NCI-H510A treated with DMSO at 0.1 percent for 48 hours (cell line): Measurements from ENCODE around the gene CELF1.

ENCODE experiments used
- DNase-seq: peaks from one replicate; lab custom pipeline; 2025; lab: John Stamatoyannopoulos, UW

CELF1 gene

GRCh38 chr11:47446833-47447232 lies 106.1 kb downstream of the CELF1 start:
- no peak for DNase-seq

- DNase-seq, result no peak
Observed at GRCh38 chr11:47445840-47446239, 107.1 kb downstream of the CELF1 start.

- DNase-seq, result no peak
Observed at GRCh38 chr11:47443817-47444216, 109.1 kb downstream of the CELF1 start.

GRCh38 chr11:47443028-47443700 lies 109.8 kb downstream of the CELF1 start:
- DNase-seq, result peak; percentile 7

- no peak for DNase-seq
Observed at GRCh38 chr11:47442514-47442913, 110.4 kb downstream of the CELF1 start.

- DNase-seq, result no peak
Observed at GRCh38 chr11:47441421-47441820, 111.5 kb downstream of the CELF1 start.

GRCh38 chr11:47440054-47440476 lies 112.9 kb downstream of the CELF1 start:
- DNase-seq, result no peak

- DNase-seq, result no peak
Observed at GRCh38 chr11:47438721-47439120, 114.2 kb downstream of the CELF1 start.

GRCh38 chr11:47437746-47438418 lies 115.0 kb downstream of the CELF1 start:
- no peak for DNase-seq

- no peak for DNase-seq
Observed at GRCh38 chr11:47437218-47437745, 115.7 kb downstream of the CELF1 start.

- DNase-seq, result no peak
Observed at GRCh38 chr11:47436726-47437125, 116.2 kb downstream of the CELF1 start.

GRCh38 chr11:47435687-47436086 lies 117.2 kb downstream of the CELF1 start:
- DNase-seq, result no peak

GRCh38 chr11:47434011-47434786 lies 118.7 kb downstream of the CELF1 start:
- no peak for DNase-seq

GRCh38 chr11:47433157-47433556 lies 119.8 kb downstream of the CELF1 start:
- no peak for DNase-seq

- DNase-seq, result no peak
Observed at GRCh38 chr11:47431356-47432083, 121.4 kb downstream of the CELF1 start.

GRCh38 chr11:47430524-47430923 lies 122.4 kb downstream of the CELF1 start:
- no peak for DNase-seq

- peak; percentile 31 for DNase-seq
Observed at GRCh38 chr11:47426062-47426956, 126.6 kb downstream of the CELF1 start, which contains the start of gene PSMC3. PSMC3 (minus strand) TSS chr11:47426439; CDS start chr11:47426279, 160 bp downstream.

- no peak for DNase-seq
Observed at GRCh38 chr11:47425611-47426010, 127.3 kb downstream of the CELF1 start.

- DNase-seq, result no peak
Observed at GRCh38 chr11:47418454-47419259, 134.3 kb downstream of the CELF1 start.

GRCh38 chr11:47417712-47418111 lies 135.2 kb downstream of the CELF1 start:
- DNase-seq, result no peak
